GM12875 (cell line): ENCODE results near the gene SLC25A42.
"Not testable (repeated sequence)": the region's sequence is repeated elsewhere in the genome, so short reads cannot be mapped to it uniquely, and the experiment has no call there.

Experiments
- H3K4me3 ChIP-seq: one replicate; pipeline ENCODE4 v1.5.1; 2011; ENCODE audit warnings: low read depth, low read length, control low read depth
- CTCF ChIP-seq: IDR thresholded peaks from 2 replicates; pipeline ENCODE4 v1.5.1; 2011; ENCODE audit warnings: low read depth, mild to moderate bottlenecking, control low read depth, inconsistent platforms, low read length, moderate library complexity, borderline replicate concordance; ENCODE audit not compliant: insufficient read depth

SLC25A42 gene

GRCh38 chr19:19063183-19064097, at the start of gene SLC25A42:
TSS of gene SLC25A42 (plus strand) at chr19:19063994. CDS start at chr19:19096125, 32,131 bp downstream.
- no peak for TF ChIP-seq CTCF
- H3K4me3 ChIP-seq: peak within 1 kb of the TSS; percentile 62

GRCh38 chr19:19021115-19021514, 42.7 kb upstream of the SLC25A42 start:
- TF ChIP-seq CTCF: no peak
- no peak overlapping the region for H3K4me3 ChIP-seq

- no peak for TF ChIP-seq CTCF
- no peak overlapping the region for H3K4me3 ChIP-seq
These were observed 41.3 kb upstream of the SLC25A42 start for GRCh38 chr19:19022380-19022961.

GRCh38 chr19:19023376-19023775, 40.4 kb upstream of the SLC25A42 start:
- H3K4me3 ChIP-seq: not testable (repeated sequence)

- H3K4me3 ChIP-seq: no peak overlapping the region
- TF ChIP-seq CTCF: no peak
These were observed 37.9 kb upstream of the SLC25A42 start for GRCh38 chr19:19025861-19026260.

GRCh38 chr19:19026299-19026971, 37.4 kb upstream of the SLC25A42 start:
- no peak overlapping the region for H3K4me3 ChIP-seq
- TF ChIP-seq CTCF: no peak

- no peak overlapping the region for H3K4me3 ChIP-seq
- no peak for TF ChIP-seq CTCF
These were observed 36.6 kb upstream of the SLC25A42 start for GRCh38 chr19:19027228-19027627.
